GM08714 (cell line): ENCODE results near the gene STK32C.

Source experiments
- H3K4me3 ChIP-seq: fragments of 200-500 bp; sonication (Bioruptor generic); 2 replicates; pipeline ENCODE4 v1.5.1; 2014; ENCODE audit warnings: mild to moderate bottlenecking, low read length, inconsistent platforms
- ZNF274 ChIP-seq: IDR thresholded peaks from 2 replicates; pipeline ENCODE4 v1.6.1; 2012; ENCODE audit warnings: mild to moderate bottlenecking, low read depth, low read length

Gene STK32C

GRCh38 chr10:132294561-132295318, 13.0 kb downstream of the STK32C start:
- H3K4me3 ChIP-seq: no peak overlapping the region
- TF ChIP-seq ZNF274: no peak

- TF ChIP-seq ZNF274: no peak
- H3K4me3 ChIP-seq: no peak overlapping the region
These were observed 13.8 kb downstream of the STK32C start for GRCh38 chr10:132293813-132294520.

GRCh38 chr10:132293201-132293812, 14.4 kb downstream of the STK32C start:
- H3K4me3 ChIP-seq: no peak overlapping the region
- no peak for TF ChIP-seq ZNF274

GRCh38 chr10:132292287-132293200, 15.2 kb downstream of the STK32C start:
- no peak for TF ChIP-seq ZNF274
- no peak overlapping the region for H3K4me3 ChIP-seq

- H3K4me3 ChIP-seq: no peak overlapping the region
- TF ChIP-seq ZNF274: no peak
These were observed 15.9 kb downstream of the STK32C start for GRCh38 chr10:132291826-132292225.

- no peak for TF ChIP-seq ZNF274
- no peak overlapping the region for H3K4me3 ChIP-seq
These were observed 17.1 kb downstream of the STK32C start for GRCh38 chr10:132290631-132291030.

GRCh38 chr10:132289439-132289838, 18.3 kb downstream of the STK32C start:
- TF ChIP-seq ZNF274: no peak
- H3K4me3 ChIP-seq: no peak overlapping the region

- no peak for TF ChIP-seq ZNF274
- no peak overlapping the region for H3K4me3 ChIP-seq
These were observed 24.0 kb downstream of the STK32C start for GRCh38 chr10:132283604-132284382.

GRCh38 chr10:132282667-132283603, 24.8 kb downstream of the STK32C start:
- no peak for TF ChIP-seq ZNF274
- no peak overlapping the region for H3K4me3 ChIP-seq

- no peak for TF ChIP-seq ZNF274
- H3K4me3 ChIP-seq: no peak overlapping the region
These were observed 25.7 kb downstream of the STK32C start for GRCh38 chr10:132281915-132282666.

GRCh38 chr10:132280646-132281074, 27.1 kb downstream of the STK32C start:
- no peak for TF ChIP-seq ZNF274
- no peak overlapping the region for H3K4me3 ChIP-seq
